ENCODE results near the gene CETN2.

Gene CETN2

GRCh38 chrX:152845618-152846240 lies 15.2 kb upstream of the CETN2 start:
- H3K36me3 ChIP-seq (replicated peaks; ENCODE audit: insufficient read depth, low read length) = no peaks in the 10 kb centered on the region
- peaks cover 29% of the 10 kb centered on the region for H3K79me2 ChIP-seq (ENCODE audit: low read length)
- no peak for DNase-seq
- no peaks in the 10 kb centered on the region for H3F3A ChIP-seq (ENCODE audit: insufficient read depth, low read length)
- no peak overlapping the region for H3K27ac ChIP-seq (ENCODE audit: low read length)
- H3K4me1 ChIP-seq (ENCODE audit: low read length) = no peaks in the 10 kb centered on the region
- H3K27me3 ChIP-seq (replicated peaks; ENCODE audit: insufficient read depth, low read length) = no peaks in the 10 kb centered on the region
- no peaks in the 10 kb centered on the region for H3K9me2 ChIP-seq (replicated peaks; ENCODE audit: insufficient read depth, low read length)
- H3K9me3 ChIP-seq (replicated peaks; ENCODE audit: insufficient read depth, low read length) = no peaks in the 10 kb centered on the region
- no peak overlapping the region for H2AFZ ChIP-seq (ENCODE audit: low read length)
- H4K20me1 ChIP-seq (ENCODE audit: insufficient read depth, low read length) = no peaks in the 10 kb centered on the region
- no peak overlapping the region for H3K4me3 ChIP-seq (ENCODE audit: low read length)
- no peak overlapping the region for H3K9ac ChIP-seq (ENCODE audit: low read length)
- H3K4me2 ChIP-seq (ENCODE audit: low read depth, low read length) = no peak overlapping the region
- TF ChIP-seq EZH2 (optimal IDR thresholded peaks at IDR 0.05; ENCODE audit: low read depth, low read length) (no peak), CTCF (IDR thresholded peaks at IDR 0.05; ENCODE audit: low read length) (no peak), EZH2phosphoT487 (IDR thresholded peaks at IDR 0.05; ENCODE audit: low read length) (no peak)

- Histone ChIP-seq H4K20me1 (ENCODE audit: insufficient read depth, low read length) (no peaks in the 10 kb centered on the region), H3K79me2 (ENCODE audit: low read length) (peaks cover 31% of the 10 kb centered on the region), H3K4me2 (ENCODE audit: low read depth, low read length) (no peak overlapping the region), H3K4me3 (ENCODE audit: low read length) (no peak overlapping the region), H3K36me3 (replicated peaks; ENCODE audit: insufficient read depth, low read length) (no peaks in the 10 kb centered on the region), H3K9me3 (replicated peaks; ENCODE audit: insufficient read depth, low read length) (no peaks in the 10 kb centered on the region), H3K9ac (ENCODE audit: low read length) (no peak overlapping the region), H3K27ac (ENCODE audit: low read length) (no peak overlapping the region), H3K9me2 (replicated peaks; ENCODE audit: insufficient read depth, low read length) (no peaks in the 10 kb centered on the region), H3K27me3 (replicated peaks; ENCODE audit: insufficient read depth, low read length) (no peaks in the 10 kb centered on the region), H2AFZ (ENCODE audit: low read length) (no peak overlapping the region), H3F3A (ENCODE audit: insufficient read depth, low read length) (no peaks in the 10 kb centered on the region), H3K4me1 (ENCODE audit: low read length) (no peaks in the 10 kb centered on the region)
- no peak for TF ChIP-seq CTCF (IDR thresholded peaks at IDR 0.05; ENCODE audit: low read length)
- TF ChIP-seq EZH2phosphoT487 (IDR thresholded peaks at IDR 0.05; ENCODE audit: low read length) = no peak
- no peak for TF ChIP-seq EZH2 (optimal IDR thresholded peaks at IDR 0.05; ENCODE audit: low read depth, low read length)
- no peak for DNase-seq
These were observed 13.7 kb upstream of the CETN2 start for GRCh38 chrX:152844256-152844655.

GRCh38 chrX:152843852-152844251 lies 13.3 kb upstream of the CETN2 start:
- peaks cover 31% of the 10 kb centered on the region for H3K79me2 ChIP-seq (ENCODE audit: low read length)
- no peaks in the 10 kb centered on the region for H3F3A ChIP-seq (ENCODE audit: insufficient read depth, low read length)
- no peak overlapping the region for H3K4me3 ChIP-seq (ENCODE audit: low read length)
- DNase-seq = no peak
- H4K20me1 ChIP-seq (ENCODE audit: insufficient read depth, low read length) = no peaks in the 10 kb centered on the region
- H3K4me2 ChIP-seq (ENCODE audit: low read depth, low read length) = no peak overlapping the region
- no peaks in the 10 kb centered on the region for H3K9me3 ChIP-seq (replicated peaks; ENCODE audit: insufficient read depth, low read length)
- H3K4me1 ChIP-seq (ENCODE audit: low read length) = no peaks in the 10 kb centered on the region
- TF ChIP-seq EZH2phosphoT487 (IDR thresholded peaks at IDR 0.05; ENCODE audit: low read length) = no peak
- TF ChIP-seq CTCF (IDR thresholded peaks at IDR 0.05; ENCODE audit: low read length) = no peak
- no peak for TF ChIP-seq EZH2 (optimal IDR thresholded peaks at IDR 0.05; ENCODE audit: low read depth, low read length)
- H3K36me3 ChIP-seq (replicated peaks; ENCODE audit: insufficient read depth, low read length) = no peaks in the 10 kb centered on the region
- H3K9me2 ChIP-seq (replicated peaks; ENCODE audit: insufficient read depth, low read length) = no peaks in the 10 kb centered on the region
- H2AFZ ChIP-seq (ENCODE audit: low read length) = no peak overlapping the region
- H3K27me3 ChIP-seq (replicated peaks; ENCODE audit: insufficient read depth, low read length) = no peaks in the 10 kb centered on the region
- H3K9ac ChIP-seq (ENCODE audit: low read length) = no peak overlapping the region
- no peak overlapping the region for H3K27ac ChIP-seq (ENCODE audit: low read length)
